Natural killer cell (primary cell): ENCODE data around the gene LCA5. TPM values are rescaled to one million over a fixed set of nuclear protein-coding genes. Genes with fewer than 3 reads are reported as not detected.
"Not testable (repeated sequence)": the region's sequence is repeated elsewhere in the genome, so short reads cannot be mapped to it uniquely, and the experiment has no call there.

ENCODE experiments used
- ATAC-seq, 3 donors: fragments of 150-1000 bp in 2 of 3; fragments of 200-7000 bp in 1 of 3; cut with Tn5 transposase; 1 replicate in 1 of 3; 2 replicates in 2 of 3; pipeline ENCODE4 v1.10.0; 2021; ENCODE audit warnings: mild to moderate bottlenecking in 2 of 3, moderate library complexity in 2 of 3
- DNase-seq, 2 donors: peaks; one replicate each; pipeline versions ENCODE4 v3.0.0 to v3.0.0-alpha.2; 2013 to 2021; ENCODE audit warnings: mixed read lengths in 1 of 2
- H3K27ac ChIP-seq: one replicate; pipeline ENCODE4 v1.5.1; 2013; ENCODE audit warnings: mild to moderate bottlenecking, low read length
- H3K27me3 ChIP-seq: one replicate; pipeline ENCODE4 v1.6.1; 2013; ENCODE audit warnings: low read length; ENCODE audit not compliant: control insufficient read depth, insufficient read depth
- H3K36me3 ChIP-seq: one replicate; pipeline ENCODE4 v1.6.1; 2013; ENCODE audit warnings: low read length; ENCODE audit not compliant: control insufficient read depth, insufficient read depth
- H3K4me1 ChIP-seq: one replicate; pipeline ENCODE4 v1.6.1; 2013; ENCODE audit warnings: low read length; ENCODE audit not compliant: control insufficient read depth, insufficient read depth
- H3K4me3 ChIP-seq: one replicate; pipeline ENCODE4 v1.5.1; 2013; ENCODE audit warnings: low read length
- H3K9me3 ChIP-seq: one replicate; pipeline ENCODE4 v1.6.1; 2013; ENCODE audit warnings: low read length; ENCODE audit not compliant: control insufficient read depth, insufficient read depth
- H3K27ac Mint-ChIP-seq, 2 donors: one replicate each; pipeline ENCODE4 v1.8.0; 2022; ENCODE audit warnings: mild to moderate bottlenecking in 2 of 2, mixed read lengths in 2 of 2, moderate library complexity in 1 of 2
- H3K27me3 Mint-ChIP-seq, 2 donors: one replicate each; pipeline ENCODE4 v1.8.0; 2022; ENCODE audit warnings: low read depth in 2 of 2, mixed read lengths in 2 of 2
- H3K36me3 Mint-ChIP-seq: one replicate; pipeline ENCODE4 v1.8.0; 2022; ENCODE audit warnings: mixed read lengths
- H3K4me1 Mint-ChIP-seq, 2 donors: one replicate each; pipeline ENCODE4 v1.8.0; 2022; ENCODE audit warnings: mixed read lengths in 2 of 2
- H3K4me3 Mint-ChIP-seq: one replicate; pipeline ENCODE4 v1.8.0; 2022; ENCODE audit warnings: mild to moderate bottlenecking, moderate library complexity, mixed read lengths
- H3K9me3 Mint-ChIP-seq, 2 donors: one replicate each; pipeline ENCODE4 v1.8.0; 2022; ENCODE audit warnings: mixed read lengths in 2 of 2
- CTCF ChIP-seq: fragments of 200-600 bp; IDR thresholded peaks from one replicate; pipeline ENCODE4 v1.8.0; 2022; ENCODE audit warnings: antibody characterized with exemption
- WGBS: methylation state at CpG from one replicate; pipeline ENCODE4 v1.1.7; 2013; ENCODE audit warnings: missing lambda C conversion rate; ENCODE audit not compliant: insufficient coverage; 5-methylcytosine and 5-hydroxymethylcytosine counted together
- intact Hi-C: fragments of 100-400 bp; cut with micrococcal nuclease; formaldehyde crosslinking; loops from one replicate; pipeline ENCODE4 v1.14.2; 2022
- total RNA-seq, 4 donors: library from RNA; stranded (reverse); fragments of 120-200 nt in 1 of 4; gene quantifications; one replicate each; pipeline versions ENCODE4 v1.2.3 to v1.2.4, GENCODE V29; 2013 to 2022

Gene LCA5
- total RNA-seq, 3 donors from 2014 or later (not counting 1 experiment from before 2014, with no cell fraction given) = 0.07 TPM; not detected in 2

- Mint-ChIP-seq H3K27ac (no peak overlapping the region), H3K27me3 (no peaks in the 10 kb centered on the region), H3K4me1 (no peaks in the 10 kb centered on the region), H3K9me3 (peaks cover 2 to 11% of the 10 kb centered on the region in 2 donors), H3K4me3 (no peak overlapping the region), H3K36me3 (no peaks in the 10 kb centered on the region)
- Histone ChIP-seq H3K4me1 (no peaks in the 10 kb centered on the region), H3K4me3 (no peak overlapping the region), H3K9me3 (no peaks in the 10 kb centered on the region), H3K27me3 (no peaks in the 10 kb centered on the region), H3K36me3 (no peaks in the 10 kb centered on the region), H3K27ac (no peak overlapping the region)
- ATAC-seq (no peak), DNase-seq (no peak)
- intact Hi-C loops = no loop called here
- 96% methylated on average over 4 of the region's 4 CpGs for WGBS
- no peak for TF ChIP-seq CTCF
Measured at GRCh38 chr6:79446006-79446405, 91.2 kb downstream of the LCA5 start.

- 78% methylated on average over 2 of the region's 3 CpGs for WGBS
- ATAC-seq, H3K4me1 ChIP-seq, H3K27ac Mint-ChIP-seq, H3K27me3 ChIP-seq, H3K4me1 Mint-ChIP-seq, H3K36me3 Mint-ChIP-seq, intact Hi-C loops, H3K4me3 Mint-ChIP-seq, H3K4me3 ChIP-seq, DNase-seq, H3K27me3 Mint-ChIP-seq, H3K27ac ChIP-seq, H3K36me3 ChIP-seq, H3K9me3 ChIP-seq: not testable (repeated sequence)
- H3K9me3 Mint-ChIP-seq = peaks cover 2 to 11% of the 10 kb centered on the region in 2 donors
Measured at GRCh38 chr6:79443876-79444275, 93.4 kb downstream of the LCA5 start.

- Mint-ChIP-seq H3K36me3 (no peaks in the 10 kb centered on the region), H3K4me1 (no peaks in the 10 kb centered on the region), H3K9me3 (peaks cover 4 to 11% of the 10 kb centered on the region in 2 donors), H3K27me3 (no peaks in the 10 kb centered on the region), H3K4me3 (no peak overlapping the region), H3K27ac (no peak overlapping the region)
- Histone ChIP-seq H3K27ac (no peak overlapping the region), H3K9me3 (no peaks in the 10 kb centered on the region), H3K36me3 (no peaks in the 10 kb centered on the region), H3K4me1 (no peaks in the 10 kb centered on the region), H3K4me3 (no peak overlapping the region), H3K27me3 (no peaks in the 10 kb centered on the region)
- DNase-seq = no peak
- ATAC-seq = no peak
- no peak for TF ChIP-seq CTCF
- intact Hi-C loops = no loop called here
Measured at GRCh38 chr6:79441192-79441591, 96.0 kb downstream of the LCA5 start.

- no peak for ATAC-seq
- H3K4me1 Mint-ChIP-seq = no peaks in the 10 kb centered on the region
Measured at GRCh38 chr6:79440598-79440997, 96.6 kb downstream of the LCA5 start.

More at GRCh38 chr6:79440598-79440997, 96.6 kb downstream of the LCA5 start:
- Mint-ChIP-seq H3K4me3 (no peak overlapping the region), H3K9me3 (peaks cover 4 to 11% of the 10 kb centered on the region in 2 donors), H3K27me3 (no peaks in the 10 kb centered on the region), H3K36me3 (no peaks in the 10 kb centered on the region), H3K27ac (no peak overlapping the region)
- DNase-seq = no peak
- 65% methylated on average over 1 of the region's 1 CpG for WGBS
- H3K27me3 ChIP-seq = no peaks in the 10 kb centered on the region
- intact Hi-C loops = no loop called here
- no peaks in the 10 kb centered on the region for H3K36me3 ChIP-seq
- H3K9me3 ChIP-seq = no peaks in the 10 kb centered on the region
- no peaks in the 10 kb centered on the region for H3K4me1 ChIP-seq
- H3K27ac ChIP-seq = no peak overlapping the region
- no peak for TF ChIP-seq CTCF
- H3K4me3 ChIP-seq = no peak overlapping the region
